Activated CD4-positive, alpha-beta T cell treated with anti-CD3 and anti-CD28 coated beads, Interleukin-2, amount 50 U/mL, for 16 hours (primary cell): ENCODE measurements around the gene CAMK2G.
A peak's percentile ranks its signal among the peaks of the same experiment; 100 is the strongest.
"Not testable (repeated sequence)": the region's sequence is repeated elsewhere in the genome, so short reads cannot be mapped to it uniquely, and the experiment has no call there.

ENCODE experiments used
- DNase-seq: peaks from one replicate; pipeline ENCODE4 v3.0.0-alpha.2; 2020

The CAMK2G gene

DNA sequence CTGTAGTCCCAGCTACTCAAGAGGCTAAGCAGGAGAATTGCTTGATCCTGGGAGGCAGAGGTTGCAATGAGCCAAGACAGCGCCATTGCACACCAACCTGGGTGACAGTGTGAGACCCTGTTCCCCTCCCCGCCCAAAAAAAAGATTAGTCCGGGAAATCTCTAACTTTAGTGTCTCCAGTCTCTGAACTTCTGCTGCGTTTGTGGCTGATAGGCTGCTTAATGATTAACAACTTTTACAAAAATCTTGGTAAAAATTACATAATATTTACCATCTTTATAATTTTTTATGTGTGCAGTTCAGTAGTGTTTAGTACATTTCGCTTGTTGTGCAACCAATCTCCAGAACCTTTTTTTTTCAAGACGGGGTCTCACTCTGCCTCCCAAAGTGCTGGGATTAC lies 26.9 kb upstream of the CAMK2G start:
- DNase-seq: no peak

DNA sequence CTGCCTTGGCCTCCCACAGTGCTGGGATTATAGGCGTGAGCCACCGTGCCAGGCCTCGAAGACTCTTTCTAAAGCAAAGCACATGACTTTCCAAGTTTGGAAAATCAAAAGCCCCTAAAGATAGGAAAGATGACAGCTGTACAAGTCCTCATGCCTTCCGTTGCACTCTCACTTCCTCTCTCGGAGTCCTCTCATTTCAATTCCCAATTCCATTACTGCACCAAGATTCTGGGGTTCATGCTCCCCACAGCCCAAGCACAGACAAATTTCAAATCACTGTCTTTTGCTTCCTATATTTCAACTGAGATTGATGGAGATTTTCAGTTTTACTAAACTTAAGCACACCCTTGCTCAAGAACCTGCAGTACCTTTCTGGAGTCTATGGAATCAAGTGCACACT lies 25.7 kb upstream of the CAMK2G start:
- no peak for DNase-seq

DNA sequence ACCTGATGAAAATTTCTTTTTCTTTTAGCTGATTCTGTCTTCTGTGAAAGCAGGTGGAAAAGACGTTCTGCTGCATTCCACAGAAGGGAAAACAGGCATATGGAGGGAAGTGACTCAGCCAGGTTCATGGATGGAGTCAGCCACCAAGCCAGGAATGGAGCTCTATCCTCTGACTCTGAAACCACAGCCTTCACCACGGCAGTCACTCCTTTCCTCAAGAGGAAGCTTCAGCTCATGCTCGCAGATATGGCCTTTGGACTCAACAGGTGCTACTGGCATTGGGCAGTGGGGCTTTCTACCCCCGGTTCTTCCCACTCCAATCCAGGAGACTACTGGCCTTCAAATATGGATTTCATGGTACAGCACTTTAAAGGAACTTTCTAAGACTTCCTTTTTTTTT lies 25.1 kb upstream of the CAMK2G start:
- DNase-seq: no peak

DNA sequence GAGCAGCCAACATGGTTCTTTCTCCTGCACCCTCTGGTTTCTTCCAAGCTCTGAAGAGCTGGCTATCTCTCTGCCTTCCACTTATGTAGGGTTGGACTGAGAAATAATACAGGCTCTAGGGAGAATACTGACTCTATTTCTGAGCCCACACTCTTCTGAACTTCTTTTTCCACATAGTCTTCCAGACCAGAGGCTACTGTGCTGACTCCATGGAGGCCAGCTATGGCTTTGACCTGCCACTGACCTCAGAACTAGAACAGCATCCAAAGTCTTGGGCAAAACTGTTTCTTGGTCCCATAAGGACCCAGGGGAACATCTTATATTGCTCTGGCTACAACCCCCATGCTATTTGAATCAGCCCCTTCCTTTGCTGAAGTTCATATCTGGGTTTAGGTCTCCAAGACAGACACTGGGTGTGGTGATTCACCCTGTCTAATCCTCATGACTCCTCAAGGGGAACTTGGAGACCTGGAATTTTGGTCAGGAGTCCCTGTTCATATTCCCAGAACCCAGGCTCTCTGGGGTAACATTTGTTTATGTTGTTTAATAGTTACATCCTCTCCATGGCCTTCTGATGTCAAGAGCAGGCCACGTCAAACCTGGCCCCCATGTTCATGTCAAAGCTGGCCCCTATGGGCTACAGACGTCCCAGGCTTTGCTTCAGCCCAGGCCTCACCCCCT lies 24.5 kb upstream of the CAMK2G start:
- no peak for DNase-seq

DNA sequence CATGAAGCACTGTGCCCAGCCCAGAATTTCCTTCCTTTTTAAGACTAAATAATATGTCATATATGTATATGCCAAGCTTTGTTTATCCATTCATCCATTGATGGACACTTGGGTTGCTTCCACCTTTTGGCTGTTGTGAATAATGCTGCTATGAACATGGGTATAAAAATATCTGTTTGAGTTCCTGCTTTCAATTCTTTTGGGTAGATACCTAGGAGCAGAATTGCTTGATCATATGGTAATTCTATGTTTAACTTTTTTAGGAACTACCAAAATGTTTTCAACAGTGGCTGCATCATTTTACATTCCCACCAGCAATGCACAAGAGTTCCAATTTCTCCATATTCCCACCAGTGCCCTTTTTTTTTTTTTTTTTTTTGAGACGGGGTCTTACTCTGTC lies 23.3 kb upstream of the CAMK2G start:
- DNase-seq: no peak

DNA sequence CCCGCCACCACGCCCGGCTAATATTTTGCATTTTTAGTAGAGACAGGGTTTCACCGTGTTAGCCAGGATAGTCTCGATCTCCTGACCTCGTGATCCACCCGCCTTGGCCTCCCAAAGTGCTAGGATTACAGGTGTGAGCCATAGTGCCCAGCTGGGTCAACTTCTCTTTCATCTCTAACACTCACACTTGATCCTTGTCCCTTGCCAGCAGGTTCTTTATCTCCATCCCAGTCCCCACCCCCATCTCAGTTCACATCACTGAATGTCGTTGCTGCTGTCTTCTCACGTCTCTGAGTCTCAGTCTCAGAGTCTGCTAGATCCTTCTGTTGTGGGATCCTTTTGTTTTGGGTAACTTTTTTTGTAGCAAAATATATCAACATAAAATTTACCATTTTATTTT lies 21.0 kb upstream of the CAMK2G start:
- DNase-seq: not testable (repeated sequence)

DNA sequence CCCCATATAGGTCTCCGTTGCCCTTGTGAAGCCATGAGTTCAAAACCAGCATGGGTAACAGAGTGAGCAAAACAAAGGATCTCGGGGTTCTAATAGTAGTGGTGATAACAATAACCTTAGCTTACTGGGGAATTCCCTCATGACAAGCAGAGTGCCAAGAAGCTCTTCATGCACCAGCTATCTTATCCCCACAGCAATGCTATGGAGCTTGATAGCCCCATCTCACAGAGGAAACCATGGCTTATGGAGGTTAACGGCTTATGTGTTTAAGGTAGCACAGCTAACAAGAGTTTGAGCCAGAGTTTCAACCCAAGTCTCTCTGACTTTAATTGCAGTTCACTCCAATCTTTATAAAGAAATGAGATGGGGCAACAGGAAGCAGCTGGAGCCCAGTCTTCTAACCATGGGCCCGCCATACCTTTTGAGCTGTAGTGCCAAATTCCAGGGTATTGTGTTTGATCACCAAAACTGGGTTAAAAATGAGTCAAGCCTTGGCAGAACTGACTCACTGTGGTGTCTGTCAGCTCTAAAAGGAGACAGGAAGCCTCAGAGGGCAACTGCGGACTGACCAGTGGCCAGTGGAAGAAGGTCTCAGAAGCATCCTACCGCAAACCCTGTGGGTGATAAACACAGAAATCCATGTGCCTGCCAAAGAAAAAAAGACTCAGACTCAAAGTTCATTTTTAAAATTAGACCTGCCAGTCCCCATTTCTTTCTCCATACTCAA lies 20.1 kb upstream of the CAMK2G start:
- peak; percentile 77 for DNase-seq

DNA sequence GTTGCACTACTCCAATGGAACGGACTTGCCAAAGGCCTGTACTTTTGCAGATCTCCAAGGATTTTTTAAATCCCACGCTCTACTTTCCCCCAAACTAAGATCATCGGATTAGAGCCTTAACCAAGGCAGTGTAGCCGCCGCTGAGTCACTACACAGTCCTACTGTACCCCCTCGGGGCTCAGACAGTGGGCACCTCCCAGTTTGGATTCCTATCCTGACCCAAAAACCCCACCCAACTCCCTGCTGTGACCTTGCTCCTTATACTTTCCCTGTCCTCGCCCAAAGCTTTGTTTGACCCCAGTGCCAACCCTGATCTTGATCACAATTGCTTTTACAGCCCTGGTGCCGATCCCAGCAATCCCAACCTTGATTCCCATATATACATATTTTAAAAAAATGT lies 19.1 kb upstream of the CAMK2G start:
- no peak for DNase-seq

DNA sequence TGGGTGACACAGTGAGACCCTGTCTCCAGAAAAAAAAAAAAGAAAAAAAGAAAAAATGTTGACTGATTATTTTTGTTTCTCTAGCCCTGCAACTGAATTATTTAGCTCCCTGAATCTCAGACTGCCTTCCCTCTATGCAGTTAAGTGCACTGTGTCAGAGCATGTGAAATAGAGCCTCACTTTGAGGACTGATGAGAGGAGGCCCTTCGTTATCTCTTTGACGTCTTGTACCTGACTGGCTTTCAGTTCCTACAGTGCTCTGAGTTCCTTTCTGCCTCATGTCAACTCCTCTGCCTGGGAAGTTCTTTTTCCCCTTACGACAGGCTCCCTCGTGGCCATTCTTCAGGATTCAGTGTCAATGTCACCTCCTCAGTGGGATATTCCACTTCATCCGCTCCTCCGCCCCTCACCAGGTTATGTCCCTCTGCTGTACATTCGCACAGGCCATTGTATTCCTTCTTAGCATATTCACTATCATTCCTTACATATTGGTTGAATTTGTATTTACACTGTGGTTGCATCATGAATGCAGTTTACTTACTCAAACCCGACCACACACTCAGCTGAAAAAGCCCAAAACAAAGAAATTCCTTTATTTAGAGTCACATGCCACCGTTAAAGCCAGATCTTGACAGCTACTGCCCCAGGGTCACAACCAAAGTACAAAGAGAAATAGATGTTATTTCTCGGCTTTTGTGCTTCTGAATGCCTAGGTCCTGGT lies 18.1 kb upstream of the CAMK2G start:
- no peak for DNase-seq

DNA sequence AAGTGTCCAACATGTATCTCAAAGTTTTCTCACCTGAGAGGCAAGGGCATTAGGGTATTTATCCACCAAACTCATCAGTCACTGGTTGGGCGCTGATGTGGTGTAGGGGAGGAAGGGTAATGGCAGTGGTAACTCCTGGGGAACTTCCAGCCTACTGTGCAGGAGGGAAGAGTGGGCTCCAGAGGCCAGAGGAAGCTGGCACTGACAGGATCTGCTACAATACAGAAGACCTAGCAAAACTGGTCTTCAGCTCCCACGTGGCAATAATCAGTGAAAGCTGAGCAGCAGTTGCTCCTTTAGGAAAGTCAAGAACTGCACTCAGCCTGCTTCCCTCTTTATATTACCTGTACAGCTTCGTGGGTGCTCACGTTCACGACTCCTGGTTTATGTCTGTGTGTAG lies 17.2 kb upstream of the CAMK2G start:
- no peak for DNase-seq

DNA sequence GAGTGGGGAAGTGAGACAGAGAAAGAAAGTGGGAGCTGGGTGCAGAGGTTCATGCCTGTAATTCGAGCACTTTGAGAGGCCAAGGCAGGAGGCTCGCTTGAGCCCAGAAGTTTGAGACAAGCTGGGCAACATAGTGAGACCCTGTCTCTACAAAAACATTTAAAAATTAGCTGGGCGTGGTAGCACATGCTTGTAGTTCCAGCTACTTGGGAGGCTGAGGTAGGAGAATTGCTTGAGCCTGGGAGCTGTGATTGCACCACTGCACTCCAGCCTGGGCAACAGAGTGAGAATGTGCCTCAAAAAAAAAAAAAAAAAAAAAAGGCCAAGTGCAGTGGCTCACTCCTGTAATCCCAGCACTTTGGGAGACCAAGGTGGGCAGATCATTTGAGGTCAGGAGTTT lies 16.5 kb upstream of the CAMK2G start:
- DNase-seq: not testable (repeated sequence)

DNA sequence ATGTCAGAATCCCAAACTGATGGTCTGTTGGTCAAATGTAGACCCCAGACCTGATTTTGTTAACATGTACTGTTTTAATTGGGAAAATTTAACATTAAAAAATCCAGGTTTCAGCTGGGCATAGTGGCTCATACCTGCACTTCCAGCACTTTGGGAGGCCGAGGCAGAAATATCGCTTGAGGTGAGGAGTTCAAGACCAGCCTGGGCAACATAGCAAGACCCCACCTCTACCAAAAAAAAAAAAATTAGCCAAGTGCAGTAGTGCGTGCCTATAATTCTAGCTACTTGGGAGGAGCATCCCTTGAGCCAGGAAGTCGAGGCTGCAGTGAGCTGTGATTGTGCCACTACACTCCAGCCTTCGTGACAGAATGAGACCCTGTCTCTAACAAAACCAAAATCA lies 15.9 kb upstream of the CAMK2G start:
- no peak for DNase-seq

DNA sequence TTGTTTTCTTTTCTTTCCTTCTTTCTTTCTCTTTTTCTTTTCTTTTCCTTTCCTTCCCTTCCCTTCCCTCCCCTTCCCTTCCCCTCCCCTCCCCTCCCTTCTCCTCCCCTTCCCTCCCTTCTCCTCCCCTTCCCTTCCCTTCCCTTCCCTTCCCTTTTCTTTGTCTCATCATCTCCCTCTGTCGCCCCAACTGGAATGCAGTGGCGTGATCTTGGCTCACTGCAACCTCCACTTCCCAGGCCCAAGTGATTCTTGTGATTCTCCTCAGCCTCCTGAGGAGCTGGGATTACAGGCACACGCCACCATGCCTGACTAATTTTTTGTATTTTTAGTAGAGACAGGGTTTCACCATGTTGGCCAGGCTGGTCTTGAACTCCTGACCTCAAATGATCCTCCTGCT lies 15.1 kb upstream of the CAMK2G start:
- not testable (repeated sequence) for DNase-seq

DNA sequence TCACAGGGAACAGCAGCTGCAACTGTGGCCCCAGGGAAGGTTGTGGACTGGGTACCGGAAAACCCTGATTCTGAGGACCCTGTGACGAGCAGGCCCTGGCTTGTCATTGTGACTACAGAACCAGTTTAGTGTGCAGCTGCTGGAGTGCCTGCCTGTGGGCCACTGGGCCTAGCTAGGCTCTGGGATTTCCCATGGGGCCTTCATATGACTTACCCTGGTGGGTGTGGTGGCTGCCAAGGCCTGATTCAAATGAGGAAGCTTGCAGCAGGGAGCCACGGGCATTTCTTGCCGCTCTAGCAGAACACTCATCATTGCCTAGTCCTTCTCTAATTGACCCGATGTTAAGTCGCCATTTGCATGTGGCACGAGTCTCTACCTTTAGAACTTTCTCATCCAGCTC lies 14.7 kb upstream of the CAMK2G start:
- DNase-seq: peak; percentile 45

DNA sequence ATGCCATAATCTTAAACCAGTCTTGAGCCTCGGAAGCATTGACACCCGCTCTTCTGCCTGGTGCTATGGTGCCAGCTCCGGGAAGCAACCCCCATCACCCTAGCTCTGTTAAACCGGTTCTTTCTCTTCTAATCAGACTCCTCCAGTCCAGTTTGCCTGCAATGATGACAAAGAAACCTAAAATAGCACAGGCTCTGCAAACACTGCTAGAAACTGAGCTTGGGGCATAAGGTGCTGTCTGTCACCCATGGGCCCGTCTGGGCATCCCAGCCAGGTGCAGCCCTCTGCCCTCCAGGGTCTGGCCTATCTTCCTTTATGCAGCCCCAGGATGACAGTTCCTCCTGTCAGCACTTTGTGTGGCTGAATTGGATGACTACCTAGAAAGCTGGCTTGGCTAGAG lies 14.2 kb upstream of the CAMK2G start:
- DNase-seq: no peak

DNA sequence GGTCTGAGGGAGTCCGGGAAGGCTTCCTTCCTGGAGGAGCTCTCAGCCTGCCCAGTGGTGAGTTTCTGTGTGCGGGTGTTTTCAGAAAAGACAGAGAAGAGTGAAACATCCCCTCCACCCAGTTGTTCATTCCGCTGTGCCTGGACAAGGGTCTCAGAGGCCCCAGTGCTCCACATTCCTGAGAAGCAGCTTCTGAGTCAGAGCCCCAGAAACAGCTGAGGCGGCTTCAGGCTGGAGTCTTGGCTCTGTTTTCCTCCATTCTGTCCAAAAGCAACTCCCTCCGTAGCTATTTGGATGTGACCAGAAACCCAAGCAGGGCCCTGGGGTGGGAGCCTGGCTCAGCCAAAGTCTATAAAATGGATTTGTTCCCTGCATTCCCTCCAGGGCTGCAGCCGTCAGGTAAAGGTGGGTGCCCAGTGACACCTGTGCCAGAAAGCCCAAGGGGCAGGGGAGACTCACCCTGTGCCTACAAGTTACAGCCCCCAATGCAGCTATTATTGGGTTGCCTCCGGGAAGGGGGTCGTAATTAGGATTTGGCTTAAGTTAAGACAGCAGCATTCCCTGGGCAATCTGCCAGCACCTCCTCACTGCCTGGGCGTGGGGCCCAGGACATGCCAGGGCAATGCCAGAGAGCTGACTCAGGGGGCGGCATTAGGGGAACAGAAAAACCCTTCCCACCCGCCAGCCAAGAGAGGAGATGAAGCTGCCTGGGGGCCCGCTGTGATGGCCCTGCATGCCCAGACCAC lies 13.1 kb upstream of the CAMK2G start:
- DNase-seq: no peak

DNA sequence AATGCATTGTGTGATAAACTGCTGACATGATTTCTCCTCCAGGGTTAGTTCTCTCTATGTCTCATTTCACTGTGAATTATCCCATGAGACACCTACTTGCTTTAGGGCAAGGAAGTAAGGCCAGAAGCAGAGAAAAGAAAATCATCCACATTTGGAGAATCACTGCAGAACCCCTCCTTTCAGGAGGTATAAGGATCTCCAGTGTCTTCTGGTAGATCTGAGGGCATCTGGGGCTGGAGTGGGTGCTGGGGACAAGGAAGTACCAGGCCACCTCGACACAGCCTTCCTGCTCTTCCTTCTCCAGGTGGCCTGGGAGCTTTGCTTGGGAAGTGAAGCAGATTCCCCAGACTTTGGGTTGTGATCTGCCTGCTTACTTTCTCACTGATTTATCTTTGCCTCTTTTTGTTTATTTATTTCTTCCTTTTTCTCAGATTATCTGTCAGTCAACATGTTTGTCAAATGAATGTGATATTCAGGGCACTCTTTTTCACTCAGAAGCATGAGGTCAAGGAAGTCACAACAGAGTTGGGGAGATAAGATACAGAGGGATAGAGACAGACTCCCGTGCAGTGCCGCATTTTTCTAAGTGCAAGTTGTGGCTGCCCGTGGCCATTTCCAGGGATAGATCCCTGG lies 12.4 kb upstream of the CAMK2G start:
- DNase-seq: no peak

DNA sequence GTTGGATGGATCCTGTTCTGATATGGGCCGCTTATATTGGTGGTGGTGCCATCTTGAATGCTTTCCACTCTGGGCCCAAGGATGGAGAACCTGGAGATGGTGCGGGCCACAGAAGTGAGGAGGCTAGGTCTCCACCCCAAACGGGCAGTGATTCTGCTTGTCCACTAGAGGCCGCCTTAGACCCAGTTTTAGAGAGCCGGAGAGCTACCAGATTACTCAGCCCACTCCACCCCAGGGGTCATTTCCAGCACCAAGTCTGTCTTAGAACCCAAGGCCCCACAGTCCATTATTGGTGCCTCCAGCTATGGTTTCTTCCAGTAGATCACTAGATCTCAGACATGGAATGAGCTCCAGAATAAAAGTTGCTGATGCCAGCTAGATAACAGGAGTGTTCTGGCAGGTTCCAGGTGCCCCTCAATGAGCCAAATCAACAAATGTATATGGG lies 11.8 kb upstream of the CAMK2G start:
- DNase-seq: peak; percentile 83

DNA sequence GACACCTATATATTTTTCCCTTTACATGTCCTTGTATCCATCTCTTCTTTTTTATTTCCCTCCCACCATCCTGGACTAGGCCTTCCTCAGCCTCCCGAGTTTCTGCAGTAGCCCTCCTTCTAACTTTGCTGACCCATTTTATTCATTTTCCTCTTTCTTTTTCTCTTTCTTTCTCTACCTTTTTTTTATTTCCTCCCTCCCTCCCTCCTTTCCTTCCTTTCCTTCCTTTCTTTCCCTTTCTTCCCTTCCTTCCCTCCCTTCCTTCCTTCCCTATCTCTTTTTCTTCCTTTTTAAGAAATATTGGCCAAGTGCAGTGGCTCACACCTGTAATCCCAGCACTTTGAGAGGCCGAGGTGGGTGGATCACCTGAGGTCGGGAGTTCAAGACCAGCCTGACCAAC lies 9.7 kb upstream of the CAMK2G start:
- DNase-seq: no peak

DNA sequence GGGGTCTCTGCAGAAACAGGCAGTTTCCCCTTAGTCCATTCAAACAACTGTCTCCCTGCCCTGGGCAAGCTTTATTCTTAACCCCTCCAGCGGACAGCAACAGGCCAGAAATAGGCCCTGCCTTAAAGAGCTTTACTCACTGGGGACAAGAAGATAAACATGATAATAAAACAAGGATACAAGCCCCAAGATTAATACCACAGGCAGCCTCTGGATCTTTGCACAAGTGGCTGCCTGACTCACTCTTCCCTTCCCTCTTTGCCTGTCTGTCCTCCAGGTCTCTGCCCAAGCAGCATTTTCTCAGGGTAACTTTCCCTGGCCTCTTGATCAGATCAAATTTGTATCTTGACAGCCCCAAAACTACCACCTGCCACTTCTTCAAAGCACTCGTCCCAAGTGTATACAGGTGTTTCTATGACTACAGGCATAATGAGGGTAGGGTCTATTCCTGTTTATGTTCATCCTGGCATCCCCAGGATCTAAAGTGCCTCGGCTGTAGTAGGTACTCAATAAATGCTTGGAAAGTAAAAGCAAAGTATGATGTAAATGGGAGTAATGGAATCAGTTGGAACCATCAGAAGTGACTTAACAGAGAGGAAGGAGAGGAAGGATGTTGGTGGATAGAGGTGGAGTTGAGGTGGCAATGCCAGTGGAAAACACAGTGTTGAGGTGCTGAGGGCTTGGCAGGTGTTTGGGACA lies 7.0 kb upstream of the CAMK2G start:
- DNase-seq: no peak

DNA sequence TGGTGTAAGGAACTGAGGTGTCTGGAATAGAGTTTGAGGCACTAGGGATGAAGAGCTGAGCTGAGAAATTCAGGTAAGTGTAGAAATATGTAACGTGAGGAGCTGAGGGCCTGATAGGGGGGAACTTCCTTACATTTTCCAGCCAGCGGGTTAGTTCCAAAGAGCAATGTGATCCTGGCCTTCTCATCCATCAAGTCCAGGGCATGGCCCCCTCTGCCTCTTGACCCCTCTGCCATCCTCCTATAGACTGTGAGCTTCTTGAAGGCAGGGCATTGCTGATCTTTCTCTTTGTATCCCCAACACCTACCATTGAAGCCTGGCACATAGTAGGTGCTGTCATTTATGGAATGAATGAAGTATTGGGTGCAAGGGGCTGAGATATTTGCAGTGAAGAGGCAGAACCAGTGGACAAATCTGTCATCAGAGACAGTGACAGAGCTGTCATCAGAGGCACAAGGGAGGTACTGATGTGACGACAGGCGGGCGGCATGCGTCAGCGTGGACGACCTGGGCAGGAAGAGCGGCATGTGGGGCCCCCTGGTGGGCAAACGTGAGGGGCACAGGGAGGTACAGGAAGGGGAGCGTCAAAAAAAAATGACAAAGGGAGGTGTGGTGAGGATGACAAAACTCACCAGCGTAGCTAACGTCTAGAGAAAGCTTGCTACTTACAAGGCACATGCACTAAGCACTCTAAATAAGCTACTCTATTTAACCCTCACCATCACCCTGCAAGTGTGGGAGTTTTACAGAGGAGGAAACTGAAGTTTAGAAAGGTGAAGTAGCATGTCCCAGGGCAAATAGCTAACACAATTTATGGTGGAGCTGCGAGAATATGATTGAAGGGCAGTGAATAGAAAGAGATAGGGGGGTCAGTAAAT lies 5.2 kb upstream of the CAMK2G start:
- peak; percentile 96 for DNase-seq
